NCI-H524 treated with DMSO at 0.1 percent for 48 hours (cell line): ENCODE data around the gene AKAP6.

Experiments
- DNase-seq: peaks from one replicate; lab custom pipeline; 2025; lab: John Stamatoyannopoulos, UW

The AKAP6 gene

GRCh38 chr14:32584079-32584478 is 255.0 kb downstream of the AKAP6 start:
- DNase-seq: no peak

- DNase-seq: no peak
Observed at GRCh38 chr14:32587461-32587860, 258.4 kb downstream of the AKAP6 start.

GRCh38 chr14:32588448-32589320 is 259.6 kb downstream of the AKAP6 start:
- no peak for DNase-seq

- DNase-seq: no peak
Observed at GRCh38 chr14:32590157-32590556, 261.1 kb downstream of the AKAP6 start.

GRCh38 chr14:32593290-32593942 is 264.3 kb downstream of the AKAP6 start:
- DNase-seq: no peak

- no peak for DNase-seq
Observed at GRCh38 chr14:32594766-32595165, 265.7 kb downstream of the AKAP6 start.

- DNase-seq: no peak
Observed at GRCh38 chr14:32595497-32595896, 266.4 kb downstream of the AKAP6 start.

- no peak for DNase-seq
Observed at GRCh38 chr14:32596390-32596789, 267.3 kb downstream of the AKAP6 start.

GRCh38 chr14:32597771-32598170 is 268.7 kb downstream of the AKAP6 start:
- DNase-seq: no peak

- DNase-seq: no peak
Observed at GRCh38 chr14:32601069-32601468, 272.0 kb downstream of the AKAP6 start.

GRCh38 chr14:32601906-32602305 is 272.8 kb downstream of the AKAP6 start:
- DNase-seq: no peak

GRCh38 chr14:32602699-32603098 is 273.6 kb downstream of the AKAP6 start:
- no peak for DNase-seq

- no peak for DNase-seq
Observed at GRCh38 chr14:32603992-32604565, 275.0 kb downstream of the AKAP6 start.

GRCh38 chr14:32606301-32606700 is 277.2 kb downstream of the AKAP6 start:
- no peak for DNase-seq

- DNase-seq: no peak
Observed at GRCh38 chr14:32607399-32607798, 278.3 kb downstream of the AKAP6 start.

- DNase-seq: no peak
Observed at GRCh38 chr14:32608857-32609256, 279.8 kb downstream of the AKAP6 start.

GRCh38 chr14:32609388-32609787 is 280.3 kb downstream of the AKAP6 start:
- no peak for DNase-seq

GRCh38 chr14:32611752-32612151 is 282.7 kb downstream of the AKAP6 start:
- no peak for DNase-seq

- no peak for DNase-seq
Observed at GRCh38 chr14:32618991-32619390, 289.9 kb downstream of the AKAP6 start.

GRCh38 chr14:32620303-32620702 is 291.2 kb downstream of the AKAP6 start:
- DNase-seq: no peak

- DNase-seq: no peak
Observed at GRCh38 chr14:32620724-32621123, 291.6 kb downstream of the AKAP6 start.

GRCh38 chr14:32621585-32621984 is 292.5 kb downstream of the AKAP6 start:
- DNase-seq: no peak

- no peak for DNase-seq
Observed at GRCh38 chr14:32622742-32623141, 293.6 kb downstream of the AKAP6 start.
